ENCODE data around the gene ERFL.

ERFL gene

GRCh38 chr19:41895745-41896580, 32.3 kb downstream of the ERFL start:
- DNase-seq: no peak

- DNase-seq: no peak
These were observed 33.9 kb downstream of the ERFL start for GRCh38 chr19:41894350-41894749.

GRCh38 chr19:41893899-41894298, 34.4 kb downstream of the ERFL start:
- DNase-seq: no peak

- no peak for DNase-seq
These were observed 35.9 kb downstream of the ERFL start for GRCh38 chr19:41892173-41892902.

- no peak for DNase-seq
These were observed 37.3 kb downstream of the ERFL start for GRCh38 chr19:41890936-41891335.

- no peak for DNase-seq
These were observed 38.4 kb downstream of the ERFL start for GRCh38 chr19:41889896-41890295.

- no peak for DNase-seq
These were observed 39.3 kb downstream of the ERFL start for GRCh38 chr19:41888926-41889325.

GRCh38 chr19:41887711-41888382, 40.4 kb downstream of the ERFL start:
- peak; percentile 90 for DNase-seq

GRCh38 chr19:41886761-41887710, 41.2 kb downstream of the ERFL start:
- DNase-seq: peak; percentile 60

- peak; percentile 87 for DNase-seq
These were observed 44.2 kb downstream of the ERFL start for GRCh38 chr19:41883821-41884733.

GRCh38 chr19:41883463-41883820, 44.8 kb downstream of the ERFL start:
- DNase-seq: peak; percentile 24

GRCh38 chr19:41882568-41883462, 45.4 kb downstream of the ERFL start, which contains the start of gene ARHGEF1:
Gene ARHGEF1, plus strand, starts transcription at chr19:41883184. Its CDS starts 4,899 bp downstream, at chr19:41888083.
- peak; percentile 60 for DNase-seq

GRCh38 chr19:41880329-41880708, 47.9 kb downstream of the ERFL start:
- DNase-seq: no peak

GRCh38 chr19:41879670-41880328, 48.5 kb downstream of the ERFL start:
- no peak for DNase-seq

GRCh38 chr19:41879080-41879479, 49.2 kb downstream of the ERFL start:
- no peak for DNase-seq

- no peak for DNase-seq
These were observed 50.0 kb downstream of the ERFL start for GRCh38 chr19:41877916-41878905.

GRCh38 chr19:41876847-41877832, 51.1 kb downstream of the ERFL start, which contains the start of gene CD79A:
Gene CD79A, plus strand, starts transcription at chr19:41877279. Its CDS starts 26 bp downstream, at chr19:41877305.
- no peak for DNase-seq

Data from activated naive CD4-positive, alpha-beta T cell treated with Interleukin-2 at 50 U/mL for 16 hours (primary cell).